Keratinocyte (primary cell): Measurements from ENCODE around the gene OTOGL.
"Not testable (repeated sequence)": the region's sequence is repeated elsewhere in the genome, so short reads cannot be mapped to it uniquely, and the experiment has no call there.

Experiments
- EZH2 ChIP-seq: IDR thresholded peaks from one replicate; pipeline ENCODE4 v1.6.1; 2012; ENCODE audit warnings: inconsistent platforms, mild to moderate bottlenecking, low read length, moderate library complexity
- TF ChIP-seq, protein P1 (sequence below), 3 experiments: IDR thresholded peaks in 1 of 3; conservative IDR thresholded peaks in 1 of 3; optimal IDR thresholded peaks in 1 of 3; 2 replicates in 2 of 3; 3 replicates in 1 of 3; pipeline versions ENCODE3 to v1.5.1; 2011; ENCODE audit warnings: low read length in 3 of 3, mild to moderate bottlenecking in 3 of 3, moderate library complexity in 2 of 3, control low read depth in 1 of 3, inconsistent platforms in 1 of 3; ENCODE audit not compliant: insufficient read depth in 2 of 3; ENCODE audit errors: extremely low read depth in 1 of 3

DNA sequence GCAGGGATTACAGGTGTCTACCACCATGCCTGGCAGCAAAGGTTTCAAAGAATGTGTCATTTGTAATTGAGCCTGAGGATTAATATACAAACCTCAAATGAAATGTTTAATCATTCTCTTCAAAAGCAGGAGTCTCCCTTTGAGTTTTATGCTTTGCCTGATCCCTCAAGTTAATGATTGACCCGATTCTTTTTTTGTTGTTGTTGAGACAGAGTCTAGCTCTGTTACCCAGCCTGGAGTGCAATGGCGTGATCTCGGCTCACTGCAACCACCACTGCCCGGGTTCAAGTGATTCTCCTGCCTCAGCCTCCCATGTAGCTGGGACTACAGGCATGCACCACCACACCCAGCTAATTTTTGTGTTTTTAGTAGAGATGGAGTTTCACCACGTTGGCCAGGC, 119.6 kb downstream of the OTOGL start:
- TF ChIP-seq, protein P1, sequence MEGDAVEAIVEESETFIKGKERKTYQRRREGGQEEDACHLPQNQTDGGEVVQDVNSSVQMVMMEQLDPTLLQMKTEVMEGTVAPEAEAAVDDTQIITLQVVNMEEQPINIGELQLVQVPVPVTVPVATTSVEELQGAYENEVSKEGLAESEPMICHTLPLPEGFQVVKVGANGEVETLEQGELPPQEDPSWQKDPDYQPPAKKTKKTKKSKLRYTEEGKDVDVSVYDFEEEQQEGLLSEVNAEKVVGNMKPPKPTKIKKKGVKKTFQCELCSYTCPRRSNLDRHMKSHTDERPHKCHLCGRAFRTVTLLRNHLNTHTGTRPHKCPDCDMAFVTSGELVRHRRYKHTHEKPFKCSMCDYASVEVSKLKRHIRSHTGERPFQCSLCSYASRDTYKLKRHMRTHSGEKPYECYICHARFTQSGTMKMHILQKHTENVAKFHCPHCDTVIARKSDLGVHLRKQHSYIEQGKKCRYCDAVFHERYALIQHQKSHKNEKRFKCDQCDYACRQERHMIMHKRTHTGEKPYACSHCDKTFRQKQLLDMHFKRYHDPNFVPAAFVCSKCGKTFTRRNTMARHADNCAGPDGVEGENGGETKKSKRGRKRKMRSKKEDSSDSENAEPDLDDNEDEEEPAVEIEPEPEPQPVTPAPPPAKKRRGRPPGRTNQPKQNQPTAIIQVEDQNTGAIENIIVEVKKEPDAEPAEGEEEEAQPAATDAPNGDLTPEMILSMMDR (optimal IDR thresholded peaks at IDR 0.05 in 1 of 3, IDR thresholded peaks at IDR 0.05 in 1 of 3, conservative IDR thresholded peaks at IDR 0.05 in 1 of 3; ENCODE audit: extremely low read depth in 1 of 3, insufficient read depth in 2 of 3, low read length in 3 of 3): not testable (repeated sequence)
- TF ChIP-seq EZH2: not testable (repeated sequence)
